Activated naive CD8-positive, alpha-beta T cell treated with anti-CD3 and anti-CD28 coated beads, Interleukin-2, amount 10 ng/mL, durations not matched to agents 7 days and 5 days (primary cell): Measurements from ENCODE around the gene HRAS. TPM values are rescaled to one million over a fixed set of nuclear protein-coding genes. Genes with fewer than 3 reads are reported as not detected.
A peak's percentile ranks its signal among the peaks of the same experiment; 100 is the strongest.

Experiments
- ATAC-seq: fragments of 150-1000 bp; cut with Tn5 transposase; one replicate; pipeline ENCODE4 v1.10.0; 2021; ENCODE audit warnings: low read depth, moderate library complexity
- POLR2A ChIA-PET: fragments of 350-600 bp; sonication (Branson Sonifier 250); formaldehyde crosslinking; loops from one replicate; lab custom pipeline; 2021; ENCODE audit warnings: antibody characterized with exemption; lab: Charles Lee
- DNase-seq: peaks from one replicate; pipeline ENCODE4 v3.0.0; 2021
- H3K27ac Mint-ChIP-seq: one replicate; pipeline ENCODE4 v1.8.0; 2022; ENCODE audit warnings: mild to moderate bottlenecking, mixed read lengths
- H3K27me3 Mint-ChIP-seq: one replicate; pipeline ENCODE4 v1.8.0; 2022; ENCODE audit warnings: mild to moderate bottlenecking, moderate library complexity, mixed read lengths
- H3K36me3 Mint-ChIP-seq: one replicate; pipeline ENCODE4 v1.8.0; 2021; ENCODE audit warnings: mild to moderate bottlenecking, mixed read lengths
- H3K4me1 Mint-ChIP-seq: one replicate; pipeline ENCODE4 v1.8.0; 2021; ENCODE audit warnings: mixed read lengths
- H3K4me3 Mint-ChIP-seq: one replicate; pipeline ENCODE4 v1.8.0; 2022; ENCODE audit warnings: mild to moderate bottlenecking, moderate library complexity, mixed read lengths
- H3K9me3 Mint-ChIP-seq: one replicate; pipeline ENCODE4 v1.8.0; 2021; ENCODE audit warnings: mixed read lengths
- total RNA-seq, 2 experiments: library from RNA; stranded (reverse); gene quantifications; one replicate each; pipeline ENCODE4 v1.2.3, GENCODE V29; 2021

The HRAS gene
- total RNA-seq, 2 experiments from 2014 or later, result 47.6 to 49.9 TPM

GRCh38 chr11:532527-532985 lies 2.8 kb downstream of the HRAS start:
- Mint-ChIP-seq H3K9me3 (no peaks in the 10 kb centered on the region), H3K4me1 (peaks cover 5% of the 10 kb centered on the region), H3K27ac (no peak overlapping the region), H3K36me3 (peaks cover 2% of the 10 kb centered on the region), H3K27me3 (no peaks in the 10 kb centered on the region), H3K4me3 (no peak overlapping the region)
- no peak for DNase-seq
- ATAC-seq, result no peak
- POLR2A ChIA-PET, result no interaction called here

- POLR2A ChIA-PET, result interaction anchor here (0.5 kb wide), 1 partner anchor 155 kb away, joined by 3 read pairs; no protein-coding TSS in a partner anchor
- H3K27ac Mint-ChIP-seq, result no peak overlapping the region
- H3K36me3 Mint-ChIP-seq, result peaks cover 2% of the 10 kb centered on the region
- H3K4me3 Mint-ChIP-seq, result no peak overlapping the region
- H3K27me3 Mint-ChIP-seq, result no peaks in the 10 kb centered on the region
- H3K4me1 Mint-ChIP-seq, result peaks cover 5% of the 10 kb centered on the region
- no peak for DNase-seq
- no peak for ATAC-seq
- no peaks in the 10 kb centered on the region for H3K9me3 Mint-ChIP-seq
Measured at GRCh38 chr11:531919-532526, 3.4 kb downstream of the HRAS start.

GRCh38 chr11:530960-531831 lies 4.2 kb downstream of the HRAS start:
- no peak overlapping the region for H3K27ac Mint-ChIP-seq
- no peak for DNase-seq
- POLR2A ChIA-PET, result interaction anchor here (0.5 kb wide), 1 partner anchor 154 kb away, joined by 3 read pairs; no protein-coding TSS in a partner anchor

GRCh38 chr11:529728-530411 lies 5.5 kb downstream of the HRAS start:
- no peaks in the 10 kb centered on the region for H3K4me1 Mint-ChIP-seq
- peaks cover 2% of the 10 kb centered on the region for H3K36me3 Mint-ChIP-seq
- no peak overlapping the region for H3K27ac Mint-ChIP-seq
- ATAC-seq (no peak), DNase-seq (no peak)
- no peaks in the 10 kb centered on the region for H3K27me3 Mint-ChIP-seq
- POLR2A ChIA-PET, result no interaction called here
- no peak overlapping the region for H3K4me3 Mint-ChIP-seq
- no peaks in the 10 kb centered on the region for H3K9me3 Mint-ChIP-seq

More at GRCh38 chr11:530960-531831, 4.2 kb downstream of the HRAS start:
- Mint-ChIP-seq H3K4me1 (peaks cover 2% of the 10 kb centered on the region), H3K9me3 (no peaks in the 10 kb centered on the region), H3K27me3 (no peaks in the 10 kb centered on the region), H3K4me3 (no peak overlapping the region), H3K36me3 (peaks cover 2% of the 10 kb centered on the region)
- ATAC-seq, result no peak

GRCh38 chr11:528815-529727 lies 6.3 kb downstream of the HRAS start:
- POLR2A ChIA-PET, result interaction anchor here (0.5 kb wide), 1 partner anchor 117 kb away, joined by 3 read pairs; no protein-coding TSS in a partner anchor
- Mint-ChIP-seq H3K4me1 (no peaks in the 10 kb centered on the region), H3K27me3 (no peaks in the 10 kb centered on the region), H3K36me3 (peaks cover 2% of the 10 kb centered on the region), H3K4me3 (no peak overlapping the region), H3K9me3 (no peaks in the 10 kb centered on the region), H3K27ac (no peak overlapping the region)
- ATAC-seq (no peak), DNase-seq (no peak)

- Mint-ChIP-seq H3K9me3 (no peaks in the 10 kb centered on the region), H3K4me1 (no peaks in the 10 kb centered on the region), H3K4me3 (no peak overlapping the region), H3K36me3 (peaks cover 2% of the 10 kb centered on the region), H3K27ac (no peak overlapping the region), H3K27me3 (no peaks in the 10 kb centered on the region)
- POLR2A ChIA-PET, result interaction anchor here (0.5 kb wide), 1 partner anchor 118 kb away, joined by 3 read pairs; no protein-coding TSS in a partner anchor
- ATAC-seq (no peak), DNase-seq (no peak)
Measured at GRCh38 chr11:528166-528814, 7.1 kb downstream of the HRAS start.

GRCh38 chr11:526192-526591 lies 9.2 kb downstream of the HRAS start:
- H3K4me3 Mint-ChIP-seq, result no peak overlapping the region
- no peaks in the 10 kb centered on the region for H3K4me1 Mint-ChIP-seq
- H3K9me3 Mint-ChIP-seq, result no peaks in the 10 kb centered on the region
- no peaks in the 10 kb centered on the region for H3K27me3 Mint-ChIP-seq
- ATAC-seq (no peak), DNase-seq (no peak)
- no peaks in the 10 kb centered on the region for H3K36me3 Mint-ChIP-seq
- H3K27ac Mint-ChIP-seq, result no peak overlapping the region
- POLR2A ChIA-PET, result no interaction called here

- POLR2A ChIA-PET, result no interaction called here
- Mint-ChIP-seq H3K27me3 (no peaks in the 10 kb centered on the region), H3K36me3 (peaks cover 5% of the 10 kb centered on the region), H3K4me3 (no peak overlapping the region), H3K9me3 (peaks cover 1% of the 10 kb centered on the region), H3K27ac (no peak overlapping the region), H3K4me1 (peaks cover 4% of the 10 kb centered on the region)
- DNase-seq (no peak), ATAC-seq (no peak)
Measured at GRCh38 chr11:521177-521688, 14.1 kb downstream of the HRAS start.

- Mint-ChIP-seq H3K36me3 (peaks cover 8% of the 10 kb centered on the region), H3K27me3 (no peaks in the 10 kb centered on the region), H3K27ac (no peak overlapping the region), H3K9me3 (peaks cover 1% of the 10 kb centered on the region), H3K4me1 (peaks cover 4% of the 10 kb centered on the region), H3K4me3 (no peak overlapping the region)
- POLR2A ChIA-PET, result interaction anchor here (1.1 kb wide), 1 partner anchor 15 kb away, joined by 3 read pairs; no protein-coding TSS in a partner anchor
- DNase-seq (no peak), ATAC-seq (no peak)
Measured at GRCh38 chr11:520428-521176, 14.8 kb downstream of the HRAS start.

GRCh38 chr11:518463-519202 lies 16.7 kb downstream of the HRAS start:
- DNase-seq (peak; percentile 96), ATAC-seq (peak; percentile 97)
- H3K27ac Mint-ChIP-seq, result peak overlapping the region; percentile 84
- peaks cover 4% of the 10 kb centered on the region for H3K4me1 Mint-ChIP-seq
- POLR2A ChIA-PET, result interaction anchor here (0.7 to 1.2 kb wide), 3 partner anchors 9 to 68 kb away, joined by 3 to 5 read pairs (median 3); partner anchors contain the start of gene HRAS
- H3K27me3 Mint-ChIP-seq, result no peaks in the 10 kb centered on the region
- peak overlapping the region; percentile 86 for H3K4me3 Mint-ChIP-seq
- peaks cover 1% of the 10 kb centered on the region for H3K9me3 Mint-ChIP-seq
- peaks cover 14% of the 10 kb centered on the region for H3K36me3 Mint-ChIP-seq
